MM.1S (cell line): Measurements from ENCODE around the gene TRPM8.

Source experiments
- DNase-seq: peaks from one replicate; pipeline ENCODE4 v3.0.0-alpha.2; 2015
- H2AFZ ChIP-seq: fragments of 300-600 bp; sonication (generic); 2 replicates; pipeline ENCODE4 v1.6.0; 2016; ENCODE audit warnings: antibody characterized with exemption, low read length
- H3F3A ChIP-seq: fragments of 300-600 bp; sonication (generic); 2 replicates; pipeline ENCODE4 v1.6.1; 2016; ENCODE audit warnings: mild to moderate bottlenecking, antibody characterized with exemption, low read length, moderate library complexity, mixed read lengths; ENCODE audit not compliant: insufficient read depth
- H3K27ac ChIP-seq: fragments of 300-600 bp; sonication (generic); 2 replicates; pipeline ENCODE4 v1.5.1; 2016; ENCODE audit warnings: mild to moderate bottlenecking, low read length
- H3K27me3 ChIP-seq: fragments of 300-600 bp; sonication (generic); replicated peaks from 2 replicates; pipeline ENCODE4 v1.6.0; 2016; ENCODE audit warnings: low read length; ENCODE audit not compliant: insufficient read depth
- H3K36me3 ChIP-seq: fragments of 300-600 bp; sonication (generic); replicated peaks from 2 replicates; pipeline ENCODE4 v1.6.1; 2016; ENCODE audit warnings: mild to moderate bottlenecking, low read length, mixed read lengths; ENCODE audit not compliant: insufficient read depth
- H3K4me1 ChIP-seq: fragments of 300-600 bp; sonication (generic); 2 replicates; pipeline ENCODE4 v1.6.1; 2016; ENCODE audit warnings: low read length, mixed read lengths
- H3K4me2 ChIP-seq: fragments of 300-600 bp; sonication (generic); 2 replicates; pipeline ENCODE4 v1.6.0; 2016; ENCODE audit warnings: low read depth, low read length
- H3K4me3 ChIP-seq: fragments of 300-600 bp; sonication (generic); 2 replicates; pipeline ENCODE4 v1.5.1; 2016; ENCODE audit warnings: low read length, mixed read lengths
- H3K79me2 ChIP-seq: fragments of 300-600 bp; sonication (generic); 2 replicates; pipeline ENCODE4 v1.6.1; 2016; ENCODE audit warnings: mixed run types, low read length, mixed read lengths
- H3K9ac ChIP-seq: fragments of 300-600 bp; sonication (generic); 2 replicates; pipeline ENCODE4 v1.6.1; 2016; ENCODE audit warnings: low read length, mixed read lengths
- H3K9me2 ChIP-seq: fragments of 300-600 bp; sonication (generic); replicated peaks from 2 replicates; pipeline ENCODE4 v1.6.1; 2016; ENCODE audit warnings: mild to moderate bottlenecking, low read length, mixed read lengths; ENCODE audit not compliant: insufficient read depth
- H3K9me3 ChIP-seq: fragments of 300-600 bp; sonication (generic); replicated peaks from 2 replicates; pipeline ENCODE4 v1.6.1; 2016; ENCODE audit warnings: mild to moderate bottlenecking, low read length, mixed read lengths; ENCODE audit not compliant: insufficient read depth
- H4K20me1 ChIP-seq: fragments of 300-600 bp; sonication (generic); 2 replicates; pipeline ENCODE4 v1.6.1; 2016; ENCODE audit warnings: mild to moderate bottlenecking, low read length, moderate library complexity, mixed read lengths; ENCODE audit not compliant: insufficient read depth
- EZH2 ChIP-seq: fragments of 300-600 bp; sonication (generic); optimal IDR thresholded peaks from 2 replicates; pipeline ENCODE3; 2017; ENCODE audit warnings: low read depth, mild to moderate bottlenecking, antibody characterized with exemption, low read length, mixed read lengths
- EZH2phosphoT487 ChIP-seq: fragments of 300-600 bp; sonication (generic); IDR thresholded peaks from 2 replicates; pipeline ENCODE4 v1.6.1; 2018; ENCODE audit warnings: antibody characterized with exemption, low read length
- TF ChIP-seq, protein P1 (sequence below): fragments of 300-600 bp; sonication (generic); IDR thresholded peaks from 2 replicates; pipeline ENCODE4 v1.5.1; 2016; ENCODE audit warnings: antibody characterized with exemption, low read length, mixed read lengths

Gene TRPM8

DNA sequence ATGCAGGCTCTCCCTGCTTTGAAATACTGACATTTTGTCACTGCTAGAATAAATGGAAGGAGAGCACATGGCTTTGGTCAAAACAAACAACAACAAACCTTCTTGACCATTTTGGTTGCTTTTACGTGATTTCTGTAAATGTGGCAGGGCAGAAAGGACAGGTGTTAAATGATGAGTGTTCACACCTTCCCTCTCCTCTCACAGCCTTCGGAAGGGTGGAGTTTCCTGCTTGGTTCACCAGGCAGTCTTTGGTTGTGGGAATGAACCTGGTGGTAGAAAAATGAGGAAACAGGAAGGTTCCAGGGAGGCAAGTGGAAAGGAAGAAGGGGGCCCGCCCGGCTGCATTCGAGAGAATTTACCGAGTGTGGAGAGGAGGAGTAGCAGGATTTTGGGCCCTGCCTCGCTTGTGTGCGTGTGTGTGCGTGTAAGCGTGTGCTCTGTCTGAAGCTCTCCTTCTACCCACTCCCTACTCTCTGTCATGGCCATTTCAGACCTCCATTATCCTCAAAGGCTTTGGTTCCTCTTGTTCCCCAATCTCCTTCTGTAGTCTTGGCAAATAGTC lies 109.6 kb downstream of the TRPM8 start:
- TF ChIP-seq EZH2phosphoT487 = no peak
- TF ChIP-seq, protein P1, sequence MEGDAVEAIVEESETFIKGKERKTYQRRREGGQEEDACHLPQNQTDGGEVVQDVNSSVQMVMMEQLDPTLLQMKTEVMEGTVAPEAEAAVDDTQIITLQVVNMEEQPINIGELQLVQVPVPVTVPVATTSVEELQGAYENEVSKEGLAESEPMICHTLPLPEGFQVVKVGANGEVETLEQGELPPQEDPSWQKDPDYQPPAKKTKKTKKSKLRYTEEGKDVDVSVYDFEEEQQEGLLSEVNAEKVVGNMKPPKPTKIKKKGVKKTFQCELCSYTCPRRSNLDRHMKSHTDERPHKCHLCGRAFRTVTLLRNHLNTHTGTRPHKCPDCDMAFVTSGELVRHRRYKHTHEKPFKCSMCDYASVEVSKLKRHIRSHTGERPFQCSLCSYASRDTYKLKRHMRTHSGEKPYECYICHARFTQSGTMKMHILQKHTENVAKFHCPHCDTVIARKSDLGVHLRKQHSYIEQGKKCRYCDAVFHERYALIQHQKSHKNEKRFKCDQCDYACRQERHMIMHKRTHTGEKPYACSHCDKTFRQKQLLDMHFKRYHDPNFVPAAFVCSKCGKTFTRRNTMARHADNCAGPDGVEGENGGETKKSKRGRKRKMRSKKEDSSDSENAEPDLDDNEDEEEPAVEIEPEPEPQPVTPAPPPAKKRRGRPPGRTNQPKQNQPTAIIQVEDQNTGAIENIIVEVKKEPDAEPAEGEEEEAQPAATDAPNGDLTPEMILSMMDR = no peak
- no peak for TF ChIP-seq EZH2

DNA sequence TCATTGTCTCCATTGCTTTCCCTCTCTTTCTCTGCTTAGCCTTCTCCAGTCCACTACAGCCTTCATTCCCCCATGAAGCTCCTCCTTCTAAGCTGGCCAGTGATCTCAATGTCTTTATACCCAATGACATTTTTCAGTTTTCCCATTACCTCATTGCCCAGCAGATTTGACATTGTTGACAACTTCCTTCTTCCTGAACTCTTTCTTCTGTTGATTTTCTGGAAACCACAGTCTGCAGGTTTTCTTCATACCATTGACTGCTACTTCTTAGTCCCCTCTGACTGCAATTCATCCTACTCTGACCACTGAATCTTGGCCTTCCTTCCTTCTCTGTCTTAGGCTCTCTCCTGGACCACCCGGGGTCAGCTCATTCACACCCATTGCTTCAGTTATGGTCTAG lies 110.5 kb downstream of the TRPM8 start:
- no peak overlapping the region for H3K4me3 ChIP-seq

More for the DNA sequence above, 109.6 kb downstream of the TRPM8 start:
- Histone ChIP-seq H3K36me3 (no peaks in the 10 kb centered on the region), H3K9me2 (no peaks in the 10 kb centered on the region), H3K27me3 (no peaks in the 10 kb centered on the region), H4K20me1 (no peaks in the 10 kb centered on the region), H3K4me1 (peaks cover 14% of the 10 kb centered on the region), H3F3A (peaks cover 6% of the 10 kb centered on the region; the same call in 1 of the 2 replicates), H3K9me3 (no peaks in the 10 kb centered on the region), H3K9ac (no peak overlapping the region), H3K27ac (no peak overlapping the region), H3K79me2 (no peaks in the 10 kb centered on the region), H3K4me2 (no peak overlapping the region), H2AFZ (no peak overlapping the region), H3K4me3 (no peak overlapping the region)
- DNase-seq = no peak

DNA sequence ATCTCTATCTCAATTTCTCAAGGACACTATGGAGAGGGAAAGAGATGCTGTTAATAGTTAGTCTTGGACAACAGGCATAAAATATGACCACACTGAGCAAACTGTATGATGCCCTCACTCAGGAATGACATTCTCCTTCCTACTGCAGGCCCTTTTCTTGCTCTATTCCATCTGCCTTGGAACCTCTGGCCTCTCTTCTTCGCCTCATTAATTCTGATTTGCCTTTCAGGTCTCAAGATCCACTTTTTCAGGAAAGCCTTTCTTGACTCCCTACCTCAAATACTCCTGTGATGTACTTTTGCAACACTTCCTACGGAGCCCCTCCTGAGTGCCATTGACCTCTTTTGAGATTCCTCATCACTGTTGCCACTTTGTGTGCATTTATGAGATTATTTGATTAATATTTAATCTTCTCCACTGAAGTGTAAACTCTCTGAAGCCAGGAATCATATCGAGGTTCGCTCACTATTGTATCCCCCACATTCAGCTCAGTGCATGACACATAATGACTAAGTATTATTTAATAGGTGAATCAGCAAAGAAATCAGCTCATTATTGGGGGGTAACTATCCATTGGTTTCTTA lies 112.1 kb downstream of the TRPM8 start:
- Histone ChIP-seq H3K4me1 (peaks cover 24% of the 10 kb centered on the region), H3K9me3 (no peaks in the 10 kb centered on the region), H3K4me3 (no peak overlapping the region), H3K9ac (no peak overlapping the region), H3F3A (peaks cover 6% of the 10 kb centered on the region; the same call in 1 of the 2 replicates), H2AFZ (no peak overlapping the region), H4K20me1 (no peaks in the 10 kb centered on the region), H3K36me3 (no peaks in the 10 kb centered on the region), H3K27me3 (no peaks in the 10 kb centered on the region), H3K79me2 (no peaks in the 10 kb centered on the region), H3K27ac (no peak overlapping the region), H3K9me2 (no peaks in the 10 kb centered on the region), H3K4me2 (no peak overlapping the region)
- no peak for TF ChIP-seq EZH2
- TF ChIP-seq, protein P1 = no peak
- no peak for DNase-seq

More for the DNA sequence above, 110.5 kb downstream of the TRPM8 start:
- H4K20me1 ChIP-seq = no peaks in the 10 kb centered on the region
- H3K27ac ChIP-seq = no peak overlapping the region
- H3K9me2 ChIP-seq = no peaks in the 10 kb centered on the region
- no peak overlapping the region for H3K9ac ChIP-seq
- H3K79me2 ChIP-seq = no peaks in the 10 kb centered on the region
- no peak overlapping the region for H3K4me2 ChIP-seq
- H3F3A ChIP-seq = peaks cover 6% of the 10 kb centered on the region; the same call in 1 of the 2 replicates
- no peaks in the 10 kb centered on the region for H3K36me3 ChIP-seq
- no peaks in the 10 kb centered on the region for H3K9me3 ChIP-seq
- TF ChIP-seq, protein P1 = no peak
- TF ChIP-seq EZH2phosphoT487 (no peak), EZH2 (no peak)
- peaks cover 16% of the 10 kb centered on the region for H3K4me1 ChIP-seq
- no peak overlapping the region for H2AFZ ChIP-seq
- no peaks in the 10 kb centered on the region for H3K27me3 ChIP-seq
- no peak for DNase-seq
